ENCODE measurements around the gene PDILT. TPM values are rescaled to one million over a fixed set of nuclear protein-coding genes. Genes with fewer than 3 reads are reported as not detected.
A peak's percentile ranks its signal among the peaks of the same experiment; 100 is the strongest.

PDILT gene
- total RNA-seq, 4 donors from 2014 or later = not detected

GRCh38 chr16:20415541-20415940, 11.0 kb upstream of the PDILT start:
- Histone ChIP-seq H3K27me3 (no peaks in the 10 kb centered on the region), H3K27ac (no peak overlapping the region), H3K4me3 (replicated peaks in 1 of 3) (no peak overlapping the region), H3K4me1 (peaks cover 0 to 1% of the 10 kb centered on the region in 2 donors), H3K36me3 (no peaks in the 10 kb centered on the region), H3K9me3 (no peaks in the 10 kb centered on the region)
- TF ChIP-seq CTCF (IDR thresholded peaks at IDR 0.05) (no peak), POLR2A (IDR thresholded peaks at IDR 0.05) (no peak)
- WGBS, 2 donors = 81 to 82% methylated on average over 1 of the region's 1 CpG
- DNase-seq = no peak
- intact Hi-C loops (cut with DNase I) = no loop called here

GRCh38 chr16:20411055-20411454, 6.5 kb upstream of the PDILT start:
- H3K4me3 ChIP-seq (replicated peaks in 1 of 3) = no peak overlapping the region
- H3K27ac ChIP-seq = no peak overlapping the region
- TF ChIP-seq POLR2A (IDR thresholded peaks at IDR 0.05) (no peak), CTCF (IDR thresholded peaks at IDR 0.05) (no peak)
- no peak for DNase-seq
- 91 to 97% methylated on average over 2 of the region's 2 CpGs for WGBS, 2 donors
- H3K36me3 ChIP-seq = no peaks in the 10 kb centered on the region
- intact Hi-C loops (cut with DNase I) = no loop called here
- no peaks in the 10 kb centered on the region for H3K27me3 ChIP-seq
- no peaks in the 10 kb centered on the region for H3K9me3 ChIP-seq
- H3K4me1 ChIP-seq = peaks cover 8 to 14% of the 10 kb centered on the region in 2 donors

GRCh38 chr16:20410121-20410723, 5.7 kb upstream of the PDILT start:
- peak overlapping the region; percentile 73 to 88 (median 75) for H3K27ac ChIP-seq
- DNase-seq = no peak
- 86 to 88% methylated on average over 6 of the region's 6 CpGs for WGBS, 2 donors
- no peak overlapping the region for H3K4me3 ChIP-seq (replicated peaks in 1 of 3)
- no peaks in the 10 kb centered on the region for H3K36me3 ChIP-seq
- peaks cover 8 to 14% of the 10 kb centered on the region in 2 donors for H3K4me1 ChIP-seq
- H3K27me3 ChIP-seq = no peaks in the 10 kb centered on the region
- no peak for TF ChIP-seq POLR2A (IDR thresholded peaks at IDR 0.05)
- intact Hi-C loops (cut with DNase I) = no loop called here
- no peaks in the 10 kb centered on the region for H3K9me3 ChIP-seq

- Histone ChIP-seq H3K27ac (peak within 1 kb of the TSS; percentile 73 to 88 (median 75)), H3K36me3 (no peaks in the 10 kb centered on the region), H3K4me3 (replicated peaks in 1 of 3) (no peak within 1 kb of the TSS), H3K4me1 (peaks cover 8 to 14% of the 10 kb centered on the region in 2 donors), H3K27me3 (no peaks in the 10 kb centered on the region), H3K9me3 (no peaks in the 10 kb centered on the region)
- intact Hi-C loops (cut with DNase I) = no loop called here
- TF ChIP-seq CTCF (IDR thresholded peaks at IDR 0.05) (no peak), POLR2A (IDR thresholded peaks at IDR 0.05) (peak in 1 of 2 donors; percentile 11)
- DNase-seq = peak; percentile 97 to 98
- WGBS, 2 donors = 59 to 69% methylated on average over 6 of the region's 6 CpGs
Observed at GRCh38 chr16:20409398-20410120, 5.0 kb upstream of the PDILT start, which contains the start of gene ACSM5. TSS of gene ACSM5 (plus strand) at chr16:20409534. CDS start at chr16:20411485, 1,951 bp downstream.

- WGBS, 2 donors = 96 to 100% methylated on average over 2 of the region's 2 CpGs
- no peak overlapping the region for H3K4me3 ChIP-seq (replicated peaks in 1 of 3)
- TF ChIP-seq POLR2A (IDR thresholded peaks at IDR 0.05) (no peak), CTCF (IDR thresholded peaks at IDR 0.05) (no peak)
- no peaks in the 10 kb centered on the region for H3K4me1 ChIP-seq
- H3K27ac ChIP-seq = no peak overlapping the region
- H3K36me3 ChIP-seq = no peaks in the 10 kb centered on the region
- no peaks in the 10 kb centered on the region for H3K9me3 ChIP-seq
- intact Hi-C loops (cut with DNase I) = no loop called here
- H3K27me3 ChIP-seq = no peaks in the 10 kb centered on the region
- DNase-seq = no peak
Observed at GRCh38 chr16:20402651-20403050, 1.9 kb downstream of the PDILT start.

Measured in thyroid gland (tissue), 4 donors.